ENCODE results near the gene HLA-DMB.

Gene HLA-DMB

GRCh38 chr6:32940656-32941213 lies at the start of gene HLA-DMB:
TSS of gene HLA-DMB (minus strand) at chr6:32941028. CDS start at chr6:32940807, 221 bp downstream.
- Histone ChIP-seq H3K9me3 (ENCODE audit: insufficient read depth, low read depth, low read length) (no peaks in the 10 kb centered on the region), H3K4me3 (ENCODE audit: low read length) (peak within 1 kb of the TSS; percentile 58; the same call in 1 of the 2 replicates), H3K27ac (ENCODE audit: low read length) (no peak within 1 kb of the TSS), H3K9ac (ENCODE audit: low read depth, low read length) (no peak within 1 kb of the TSS), H3K4me1 (ENCODE audit: insufficient read depth, low read length) (peaks cover 3% of the 10 kb centered on the region; the same call in 1 of the 2 replicates), H3K36me3 (ENCODE audit: insufficient read depth, low read depth, low read length) (no peaks in the 10 kb centered on the region), H3K27me3 (ENCODE audit: insufficient read depth, low read length) (peaks cover 13% of the 10 kb centered on the region; the same call in 1 of the 2 replicates)

GRCh38 chr6:32989368-32989767 lies 48.5 kb upstream of the HLA-DMB start:
- Histone ChIP-seq H3K4me1 (ENCODE audit: insufficient read depth, low read length) (no peaks in the 10 kb centered on the region; the same call in 1 of the 2 replicates), H3K4me3 (ENCODE audit: low read length) (no peak overlapping the region), H3K27me3 (ENCODE audit: insufficient read depth, low read length) (no peaks in the 10 kb centered on the region), H3K9ac (ENCODE audit: low read depth, low read length) (no peak overlapping the region), H3K27ac (ENCODE audit: low read length) (no peak overlapping the region), H3K36me3 (ENCODE audit: insufficient read depth, low read depth, low read length) (no peaks in the 10 kb centered on the region), H3K9me3 (ENCODE audit: insufficient read depth, low read depth, low read length) (no peaks in the 10 kb centered on the region)

GRCh38 chr6:32984622-32985389 lies 44.0 kb upstream of the HLA-DMB start:
- Histone ChIP-seq H3K9ac (ENCODE audit: low read depth, low read length) (no peak overlapping the region), H3K27me3 (ENCODE audit: insufficient read depth, low read length) (no peaks in the 10 kb centered on the region), H3K4me1 (ENCODE audit: insufficient read depth, low read length) (no peaks in the 10 kb centered on the region; the same call in 1 of the 2 replicates), H3K27ac (ENCODE audit: low read length) (no peak overlapping the region), H3K36me3 (ENCODE audit: insufficient read depth, low read depth, low read length) (peaks cover 28% of the 10 kb centered on the region), H3K9me3 (ENCODE audit: insufficient read depth, low read depth, low read length) (no peaks in the 10 kb centered on the region), H3K4me3 (ENCODE audit: low read length) (no peak overlapping the region)

- Histone ChIP-seq H3K27ac (ENCODE audit: low read length) (no peak overlapping the region), H3K9ac (ENCODE audit: low read depth, low read length) (no peak overlapping the region)
Measured at GRCh38 chr6:32983964-32984621, 43.3 kb upstream of the HLA-DMB start.

GRCh38 chr6:32983493-32983848 lies 42.6 kb upstream of the HLA-DMB start:
- Histone ChIP-seq H3K4me1 (ENCODE audit: insufficient read depth, low read length) (no peaks in the 10 kb centered on the region; the same call in 1 of the 2 replicates), H3K36me3 (ENCODE audit: insufficient read depth, low read depth, low read length) (peaks cover 41% of the 10 kb centered on the region), H3K27me3 (ENCODE audit: insufficient read depth, low read length) (no peaks in the 10 kb centered on the region), H3K9me3 (ENCODE audit: insufficient read depth, low read depth, low read length) (no peaks in the 10 kb centered on the region), H3K4me3 (ENCODE audit: low read length) (no peak overlapping the region), H3K9ac (ENCODE audit: low read depth, low read length) (no peak overlapping the region), H3K27ac (ENCODE audit: low read length) (no peak overlapping the region)

More at GRCh38 chr6:32983964-32984621, 43.3 kb upstream of the HLA-DMB start:
- Histone ChIP-seq H3K36me3 (ENCODE audit: insufficient read depth, low read depth, low read length) (peaks cover 35% of the 10 kb centered on the region), H3K4me3 (ENCODE audit: low read length) (no peak overlapping the region), H3K9me3 (ENCODE audit: insufficient read depth, low read depth, low read length) (no peaks in the 10 kb centered on the region), H3K27me3 (ENCODE audit: insufficient read depth, low read length) (no peaks in the 10 kb centered on the region), H3K4me1 (ENCODE audit: insufficient read depth, low read length) (no peaks in the 10 kb centered on the region; the same call in 1 of the 2 replicates)

- peaks cover 47% of the 10 kb centered on the region for H3K36me3 ChIP-seq (ENCODE audit: insufficient read depth, low read depth, low read length)
- H3K9ac ChIP-seq (ENCODE audit: low read depth, low read length): no peak overlapping the region
- no peak overlapping the region for H3K4me3 ChIP-seq (ENCODE audit: low read length)
- H3K4me1 ChIP-seq (ENCODE audit: insufficient read depth, low read length): no peaks in the 10 kb centered on the region
- H3K27me3 ChIP-seq (ENCODE audit: insufficient read depth, low read length): no peaks in the 10 kb centered on the region
- H3K27ac ChIP-seq (ENCODE audit: low read length): no peak overlapping the region
- no peaks in the 10 kb centered on the region for H3K9me3 ChIP-seq (ENCODE audit: insufficient read depth, low read depth, low read length)
Measured at GRCh38 chr6:32982702-32983492, 42.1 kb upstream of the HLA-DMB start.

GRCh38 chr6:32982084-32982701 lies 41.4 kb upstream of the HLA-DMB start:
- no peak overlapping the region for H3K27ac ChIP-seq (ENCODE audit: low read length)
- H3K27me3 ChIP-seq (ENCODE audit: insufficient read depth, low read length): no peaks in the 10 kb centered on the region

GRCh38 chr6:32980488-32981038 lies 39.7 kb upstream of the HLA-DMB start:
- H3K36me3 ChIP-seq (ENCODE audit: insufficient read depth, low read depth, low read length): peaks cover 70% of the 10 kb centered on the region
- no peak overlapping the region for H3K4me3 ChIP-seq (ENCODE audit: low read length)
- no peaks in the 10 kb centered on the region for H3K27me3 ChIP-seq (ENCODE audit: insufficient read depth, low read length)
- H3K4me1 ChIP-seq (ENCODE audit: insufficient read depth, low read length): no peaks in the 10 kb centered on the region
- H3K9ac ChIP-seq (ENCODE audit: low read depth, low read length): no peak overlapping the region
- no peak overlapping the region for H3K27ac ChIP-seq (ENCODE audit: low read length)
- no peaks in the 10 kb centered on the region for H3K9me3 ChIP-seq (ENCODE audit: insufficient read depth, low read depth, low read length)

More at GRCh38 chr6:32982084-32982701, 41.4 kb upstream of the HLA-DMB start:
- no peak overlapping the region for H3K9ac ChIP-seq (ENCODE audit: low read depth, low read length)
- no peak overlapping the region for H3K4me3 ChIP-seq (ENCODE audit: low read length)
- peaks cover 54% of the 10 kb centered on the region for H3K36me3 ChIP-seq (ENCODE audit: insufficient read depth, low read depth, low read length)
- no peaks in the 10 kb centered on the region for H3K9me3 ChIP-seq (ENCODE audit: insufficient read depth, low read depth, low read length)
- no peaks in the 10 kb centered on the region for H3K4me1 ChIP-seq (ENCODE audit: insufficient read depth, low read length)

- H3K9me3 ChIP-seq (ENCODE audit: insufficient read depth, low read depth, low read length): no peaks in the 10 kb centered on the region
- H3K4me1 ChIP-seq (ENCODE audit: insufficient read depth, low read length): no peaks in the 10 kb centered on the region; the same call in 1 of the 2 replicates
- no peak overlapping the region for H3K9ac ChIP-seq (ENCODE audit: low read depth, low read length)
- H3K36me3 ChIP-seq (ENCODE audit: insufficient read depth, low read depth, low read length): peaks cover 77% of the 10 kb centered on the region
- H3K27ac ChIP-seq (ENCODE audit: low read length): no peak overlapping the region
- no peaks in the 10 kb centered on the region for H3K27me3 ChIP-seq (ENCODE audit: insufficient read depth, low read length)
- H3K4me3 ChIP-seq (ENCODE audit: low read length): no peak overlapping the region
Measured at GRCh38 chr6:32979720-32980487, 39.1 kb upstream of the HLA-DMB start.

- Histone ChIP-seq H3K9ac (ENCODE audit: low read depth, low read length) (no peak overlapping the region), H3K27ac (ENCODE audit: low read length) (no peak overlapping the region), H3K9me3 (ENCODE audit: insufficient read depth, low read depth, low read length) (no peaks in the 10 kb centered on the region), H3K4me1 (ENCODE audit: insufficient read depth, low read length) (no peaks in the 10 kb centered on the region; the same call in 1 of the 2 replicates), H3K36me3 (ENCODE audit: insufficient read depth, low read depth, low read length) (peaks cover 96% of the 10 kb centered on the region), H3K4me3 (ENCODE audit: low read length) (no peak overlapping the region), H3K27me3 (ENCODE audit: insufficient read depth, low read length) (no peaks in the 10 kb centered on the region)
Measured at GRCh38 chr6:32977953-32978324, 37.1 kb upstream of the HLA-DMB start.

Data from iPS-20b (cell line).